IMR-90 (cell line): ENCODE measurements around the gene PSMA4. TPM values are rescaled to one million over a fixed set of nuclear protein-coding genes. Genes with fewer than 3 reads are reported as not detected.

ENCODE experiments used
- ATAC-seq: fragments of 200-7000 bp; cut with Tn5 transposase; 2 replicates; pipeline ENCODE4 v1.9.1; 2020; ENCODE audit warnings: low read depth, mild to moderate bottlenecking, moderate library complexity
- BruUV-seq: library from RNA; stranded (reverse); fragments of 400-500 nt; replicated peaks from 2 replicates; lab custom pipeline; 2021; lab: Mats Ljungman, UMichigan
- CTCF ChIA-PET: fragments of 300-600 bp; formaldehyde crosslinking; extraction: SDS; loops from one replicate; lab custom pipeline; 2021; ENCODE audit warnings: antibody characterized with exemption; lab: Yijun Ruan, JAX
- POLR2A ChIA-PET: fragments of 300-600 bp; sonication (Branson Sonifier 250); formaldehyde crosslinking; loops from one replicate; lab custom pipeline; 2022; ENCODE audit warnings: antibody characterized with exemption; ENCODE audit not compliant: unreplicated experiment; lab: Charles Lee
- DNase-seq: peaks from one replicate; pipeline ENCODE4 v3.0.0; 2013
- H2AFZ ChIP-seq: replicated peaks from 2 replicates; pipeline ENCODE3; 2013; ENCODE audit warnings: low read length, mild to moderate bottlenecking; ENCODE audit not compliant: poor library complexity
- H2AK5ac ChIP-seq: 2 replicates; pipeline ENCODE4 v1.6.1; 2013; ENCODE audit warnings: low read depth, low read length, inconsistent platforms
- H2AK9ac ChIP-seq: replicated peaks from 2 replicates; pipeline ENCODE3; 2013; ENCODE audit warnings: mild to moderate bottlenecking, low read depth, low read length, moderate library complexity; ENCODE audit not compliant: poor library complexity
- H2BK120ac ChIP-seq: 2 replicates; pipeline ENCODE4 v1.6.1; 2013; ENCODE audit warnings: low read depth, low read length, inconsistent platforms
- H2BK15ac ChIP-seq: 3 replicates; pipeline ENCODE4 v1.6.1; 2013; ENCODE audit warnings: low read depth, low read length, inconsistent platforms
- H2BK20ac ChIP-seq: 2 replicates; pipeline ENCODE4 v1.6.1; 2013; ENCODE audit warnings: low read depth, mild to moderate bottlenecking, inconsistent platforms, low read length, moderate library complexity
- H2BK5ac ChIP-seq: 2 replicates; pipeline ENCODE4 v1.6.1; 2013; ENCODE audit warnings: mild to moderate bottlenecking, low read depth, low read length, inconsistent platforms; ENCODE audit not compliant: poor library complexity, severe bottlenecking
- H3K14ac ChIP-seq: replicated peaks from 2 replicates; pipeline ENCODE4 v1.6.1; 2013; ENCODE audit warnings: low read depth, low read length, inconsistent platforms
- H3K18ac ChIP-seq: 2 replicates; pipeline ENCODE4 v1.6.1; 2013; ENCODE audit warnings: low read depth, low read length, control low read depth
- H3K23ac ChIP-seq: 2 replicates; pipeline ENCODE4 v1.6.1; 2013; ENCODE audit warnings: low read depth, low read length, inconsistent platforms
- H3K27ac ChIP-seq: 2 replicates; pipeline ENCODE4 v1.5.1; 2013; ENCODE audit warnings: mild to moderate bottlenecking, control low read depth, low read length; ENCODE audit not compliant: insufficient read depth
- H3K27me3 ChIP-seq: 2 replicates; pipeline ENCODE4 v1.6.1; 2013; ENCODE audit warnings: low read length; ENCODE audit not compliant: control insufficient read depth, insufficient read depth
- H3K36me3 ChIP-seq: 2 replicates; pipeline ENCODE4 v1.6.1; 2013; ENCODE audit warnings: low read length, mixed read lengths; ENCODE audit not compliant: control insufficient read depth, insufficient read depth
- H3K4ac ChIP-seq: 2 replicates; pipeline ENCODE4 v1.6.1; 2013; ENCODE audit warnings: low read depth, low read length, inconsistent platforms
- H3K4me1 ChIP-seq: 2 replicates; pipeline ENCODE4 v1.6.1; 2013; ENCODE audit warnings: low read length, mixed read lengths; ENCODE audit not compliant: control insufficient read depth, insufficient read depth
- H3K4me2 ChIP-seq: 2 replicates; pipeline ENCODE4 v1.6.1; 2013; ENCODE audit warnings: low read depth, mild to moderate bottlenecking, control low read depth, low read length, moderate library complexity
- H3K4me3 ChIP-seq: 2 replicates; pipeline ENCODE4 v1.5.1; 2013; ENCODE audit warnings: low read depth, mild to moderate bottlenecking, control low read depth, low read length, moderate library complexity; ENCODE audit not compliant: insufficient read depth
- H3K56ac ChIP-seq: 2 replicates; pipeline ENCODE4 v1.6.1; 2013; ENCODE audit warnings: low read length, inconsistent platforms; ENCODE audit not compliant: insufficient read depth; ENCODE audit errors: extremely low read depth
- H3K79me1 ChIP-seq, 2 experiments: 2 replicates each; pipeline ENCODE4 v1.6.1; 2013; ENCODE audit warnings: low read length in 2 of 2, inconsistent platforms in 1 of 2, low read depth in 1 of 2
- H3K9ac ChIP-seq: 2 replicates; pipeline ENCODE4 v1.6.1; 2013; ENCODE audit warnings: low read depth, low read length, control low read depth
- H3K9me1 ChIP-seq: 2 replicates; pipeline ENCODE4 v1.6.1; 2013; ENCODE audit warnings: low read length, inconsistent platforms; ENCODE audit not compliant: insufficient read depth
- H3K9me3 ChIP-seq: 2 replicates; pipeline ENCODE4 v1.6.1; 2013; ENCODE audit warnings: low read length; ENCODE audit not compliant: control insufficient read depth, insufficient read depth
- H4K20me1 ChIP-seq: 2 replicates; pipeline ENCODE4 v1.6.1; 2013; ENCODE audit warnings: low read length, inconsistent platforms; ENCODE audit not compliant: insufficient read depth
- H4K5ac ChIP-seq: 2 replicates; pipeline ENCODE4 v1.6.1; 2013; ENCODE audit warnings: mild to moderate bottlenecking, low read depth, low read length, control low read depth
- H4K8ac ChIP-seq, 2 experiments: 2 replicates each; pipeline ENCODE4 v1.6.1; 2013; ENCODE audit warnings: low read depth in 2 of 2, low read length in 2 of 2, control low read depth in 1 of 2, inconsistent platforms in 1 of 2
- H4K91ac ChIP-seq: 2 replicates; pipeline ENCODE4 v1.6.1; 2013; ENCODE audit warnings: low read depth, low read length, inconsistent platforms; ENCODE audit not compliant: insufficient read depth
- MAFK ChIP-seq: IDR thresholded peaks from 2 replicates; pipeline ENCODE4 v1.6.1; 2012; ENCODE audit warnings: low read depth, low read length, improper control_type of control experiment
- MXI1 ChIP-seq: IDR thresholded peaks from 2 replicates; pipeline ENCODE4 v1.6.1; 2012; ENCODE audit warnings: low read depth, mild to moderate bottlenecking, low read length, moderate library complexity, borderline replicate concordance
- POLR2A ChIP-seq: IDR thresholded peaks from 2 replicates; pipeline ENCODE4 v1.6.1; 2012; ENCODE audit warnings: mild to moderate bottlenecking, low read depth, low read length
- RFX5 ChIP-seq: IDR thresholded peaks from 2 replicates; pipeline ENCODE4 v1.8.0; 2012; ENCODE audit warnings: low read depth, mild to moderate bottlenecking, low read length, moderate library complexity
- SMC3 ChIP-seq: fragments of 150-350 bp; IDR thresholded peaks from 2 replicates; pipeline ENCODE4 v1.6.1; 2016; ENCODE audit warnings: low read depth, mild to moderate bottlenecking, antibody characterized with exemption, low read length, moderate library complexity
- WGBS, 2 experiments: methylation state at CpG; one replicate each; pipeline versions ENCODE4 v1.1.5 to v1.1.7; 2013; ENCODE audit warnings: missing lambda C conversion rate in 2 of 2; ENCODE audit not compliant: insufficient read length in 1 of 2; ENCODE audit errors: extremely low coverage in 2 of 2; 5-methylcytosine and 5-hydroxymethylcytosine counted together
- dilution Hi-C: fragments of 300-500 bp; cut with HindIII; formaldehyde crosslinking; loops from one replicate; pipeline ENCODE4 v1.14.3; 2018; ENCODE audit warnings: low sequenced_read_pairs; ENCODE audit not compliant: unreplicated experiment
- in situ Hi-C: fragments of 300-500 bp; cut with MboI; formaldehyde crosslinking; loops from 3 replicates; pipeline ENCODE4 v1.14.3; 2019; ENCODE audit warnings: low sequenced_read_pairs, inconsistent platforms, mixed read lengths
- intact Hi-C: fragments of 100-400 bp; cut with micrococcal nuclease; formaldehyde crosslinking; loops from 2 replicates; pipeline ENCODE4 v1.10.0; 2022
- polyA plus RNA-seq, 3 experiments: library from polyadenylated mRNA; depleted of rRNA; stranded (reverse); fragments of >200 nt; gene quantifications; 2 replicates each; pipeline ENCODE4 v1.2.3, GENCODE V29; 2012; ENCODE audit warnings: low replicate concordance in 1 of 3
- total RNA-seq: library from RNA; depleted of rRNA; stranded (reverse); fragments of >200 nt; gene quantifications from 2 replicates; pipeline ENCODE4 v1.2.3, GENCODE V29; 2012

Gene PSMA4
- total and polyA plus RNA-seq, 2 of the 4 experiments (the other 2 are of a cell fraction), result 208 to 239 TPM

GRCh38 chr15:78565097-78565950 is 25.1 kb downstream of the PSMA4 start, which contains the start of gene CHRNA5:
TSS of gene CHRNA5 (plus strand) at chr15:78565520. CDS start at chr15:78565720, 200 bp downstream.
- Histone ChIP-seq H3K4ac (no peak within 1 kb of the TSS), H3K4me3 (peak within 1 kb of the TSS; percentile 54), H3K9me1 (no peaks in the 10 kb centered on the region), H2BK15ac (no peak within 1 kb of the TSS), H3K23ac (peak within 1 kb of the TSS; percentile 21; the same call in 1 of the 2 replicates), H2BK5ac (no peak within 1 kb of the TSS), H2BK20ac (no peak within 1 kb of the TSS), H3K9me3 (no peaks in the 10 kb centered on the region), H4K91ac (no peak within 1 kb of the TSS), H3K4me1 (no peaks in the 10 kb centered on the region), H4K20me1 (no peaks in the 10 kb centered on the region), H3K27ac (no peak within 1 kb of the TSS; the same call in 1 of the 2 replicates), H3K79me1 (no peaks in the 10 kb centered on the region), H2AK9ac (no peak within 1 kb of the TSS), H3K9ac (peak within 1 kb of the TSS; percentile 32), H3K4me2 (peak within 1 kb of the TSS; percentile 98), H3K14ac (no peak within 1 kb of the TSS), H3K36me3 (no peaks in the 10 kb centered on the region), H2AK5ac (no peak within 1 kb of the TSS), H4K5ac (no peak within 1 kb of the TSS), H3K18ac (no peak within 1 kb of the TSS), H3K27me3 (peaks cover 15% of the 10 kb centered on the region), H4K8ac (no peak within 1 kb of the TSS), H3K56ac (no peak within 1 kb of the TSS), H2AFZ (peak within 1 kb of the TSS; percentile 90), H2BK120ac (no peak within 1 kb of the TSS)
- dilution Hi-C loops, result no loop called here
- CTCF ChIA-PET, result interaction anchor here (1.1 kb wide), 1 partner anchor 17 kb away, joined by 4 read pairs; no protein-coding TSS in a partner anchor
- POLR2A ChIA-PET, result interaction anchor here (1.2 kb wide), 1 partner anchor 127 kb away, joined by 3 read pairs; the partner anchor contains the start of gene IREB2
- peak; percentile 66 for DNase-seq
- WGBS, 2 experiments, result 2% methylated on average over 20 of the region's 75 CpGs; no CpG with 5 or more reads in 1 of the 2 experiments
- intact Hi-C loops, result no loop called here
- ATAC-seq, result peak; percentile 97
- no TSS peak for BruUV-seq
- TF ChIP-seq POLR2A (no peak), MXI1 (no peak), MAFK (no peak), RFX5 (no peak), SMC3 (no peak)
- in situ Hi-C loops, result no loop called here
